H9 (cell line): ENCODE results near the gene CHD6. TPM values are rescaled to one million over a fixed set of nuclear protein-coding genes. Genes with fewer than 3 reads are reported as not detected.

ENCODE experiments used
- DNase-seq: peaks from one replicate; pipeline ENCODE4 v3.0.0-alpha.2; 2017
- H2AFZ ChIP-seq: one replicate; pipeline ENCODE4 v1.6.1; 2013; ENCODE audit warnings: mild to moderate bottlenecking, low read length, control low read depth, moderate library complexity
- H2AK5ac ChIP-seq: 2 replicates; pipeline ENCODE4 v1.6.1; 2013; ENCODE audit warnings: low read length, control low read depth, mixed read lengths; ENCODE audit not compliant: insufficient read length
- H2BK120ac ChIP-seq: one replicate; pipeline ENCODE4 v1.6.1; 2013; ENCODE audit warnings: low read depth, mild to moderate bottlenecking, low read length, control low read depth, inconsistent platforms; ENCODE audit not compliant: poor library complexity, severe bottlenecking
- H2BK12ac ChIP-seq: 2 replicates; pipeline ENCODE4 v1.6.1; 2013; ENCODE audit warnings: low read length, control low read depth, mixed read lengths, low read depth; ENCODE audit not compliant: insufficient read length
- H2BK15ac ChIP-seq: 2 replicates; pipeline ENCODE4 v1.6.1; 2013; ENCODE audit warnings: low read depth, low read length, control low read depth
- H2BK20ac ChIP-seq: one replicate; pipeline ENCODE4 v1.6.1; 2013; ENCODE audit warnings: low read depth, mild to moderate bottlenecking, low read length, control low read depth, inconsistent platforms; ENCODE audit not compliant: poor library complexity, severe bottlenecking
- H2BK5ac ChIP-seq: 2 replicates; pipeline ENCODE4 v1.6.1; 2013; ENCODE audit warnings: low read length, control low read depth, mixed read lengths; ENCODE audit not compliant: insufficient read length
- H3K14ac ChIP-seq: 2 replicates; pipeline ENCODE4 v1.6.1; 2013; ENCODE audit warnings: low read length, control low read depth; ENCODE audit not compliant: insufficient read depth
- H3K18ac ChIP-seq: 2 replicates; pipeline ENCODE4 v1.6.1; 2013; ENCODE audit warnings: low read depth, mild to moderate bottlenecking, mixed read lengths, low read length, control low read depth; ENCODE audit not compliant: insufficient read length
- H3K23ac ChIP-seq: 2 replicates; pipeline ENCODE4 v1.6.1; 2013; ENCODE audit warnings: low read length, control low read depth, mixed read lengths, low read depth; ENCODE audit not compliant: insufficient read length
- H3K23me2 ChIP-seq: 2 replicates; pipeline ENCODE4 v1.6.1; 2013; ENCODE audit warnings: low read depth, mild to moderate bottlenecking, mixed read lengths, low read length, control low read depth; ENCODE audit not compliant: insufficient read length, poor library complexity, severe bottlenecking
- H3K27ac ChIP-seq: 2 replicates; pipeline ENCODE4 v1.5.1; 2013; ENCODE audit warnings: low read length, control low read depth, mixed read lengths, low read depth; ENCODE audit not compliant: insufficient read length
- H3K27me3 ChIP-seq: 2 replicates; pipeline ENCODE4 v1.6.1; 2013; ENCODE audit warnings: low read length, control low read depth, inconsistent platforms; ENCODE audit not compliant: insufficient read depth
- H3K4ac ChIP-seq: 2 replicates; pipeline ENCODE4 v1.6.1; 2013; ENCODE audit warnings: low read depth, mild to moderate bottlenecking, control low read depth, inconsistent platforms, low read length, moderate library complexity
- H3K4me1 ChIP-seq: 2 replicates; pipeline ENCODE4 v1.6.1; 2013; ENCODE audit warnings: low read length, control low read depth, inconsistent platforms; ENCODE audit not compliant: insufficient read depth
- H3K4me2 ChIP-seq: 2 replicates; pipeline ENCODE4 v1.6.1; 2013; ENCODE audit warnings: low read length, control low read depth, mixed read lengths; ENCODE audit not compliant: insufficient read length, insufficient read depth
- H3K56ac ChIP-seq: 2 replicates; pipeline ENCODE4 v1.6.1; 2013; ENCODE audit warnings: low read depth, mild to moderate bottlenecking, mixed read lengths, low read length, control low read depth; ENCODE audit not compliant: insufficient read length
- H3K79me1 ChIP-seq: 2 replicates; pipeline ENCODE4 v1.6.1; 2013; ENCODE audit warnings: low read depth, mild to moderate bottlenecking, moderate library complexity, low read length, control low read depth, inconsistent platforms; ENCODE audit not compliant: insufficient read depth, poor library complexity, severe bottlenecking
- H3K79me2 ChIP-seq: 2 replicates; pipeline ENCODE4 v1.6.1; 2013; ENCODE audit warnings: low read length, control low read depth, inconsistent platforms; ENCODE audit not compliant: insufficient read depth
- H3K9ac ChIP-seq: 2 replicates; pipeline ENCODE4 v1.6.1; 2013; ENCODE audit warnings: low read length, control low read depth, mixed read lengths; ENCODE audit not compliant: insufficient read length; ENCODE audit errors: extremely low read depth
- H3K9me3 ChIP-seq: one replicate; pipeline ENCODE4 v1.6.1; 2013; ENCODE audit warnings: low read depth, low read length, inconsistent platforms; ENCODE audit not compliant: control insufficient read depth
- H3T11ph ChIP-seq: one replicate; pipeline ENCODE4 v1.6.1; 2013; ENCODE audit warnings: mild to moderate bottlenecking, low read length, control low read depth, inconsistent platforms
- H4K20me1 ChIP-seq: one replicate; pipeline ENCODE4 v1.6.1; 2013; ENCODE audit not compliant: control insufficient read depth, insufficient read length, insufficient read depth
- H4K5ac ChIP-seq: 2 replicates; pipeline ENCODE4 v1.6.1; 2013; ENCODE audit warnings: low read depth, mild to moderate bottlenecking, mixed read lengths, low read length, control low read depth; ENCODE audit not compliant: insufficient read length
- H4K8ac ChIP-seq: replicated peaks from 2 replicates; pipeline ENCODE4 v1.6.1; 2013; ENCODE audit warnings: low read length, control low read depth, mixed read lengths, low read depth; ENCODE audit not compliant: insufficient read length
- H4K91ac ChIP-seq: 2 replicates; pipeline ENCODE4 v1.6.1; 2013; ENCODE audit warnings: low read depth, mild to moderate bottlenecking, moderate library complexity, mixed read lengths, low read length, control low read depth; ENCODE audit not compliant: insufficient read length
- H3K27ac Mint-ChIP-seq, 3 experiments: 2 replicates in 2 of 3; 3 replicates in 1 of 3; pipeline ENCODE4 v1.8.0; 2020 to 2021; ENCODE audit warnings: mixed read lengths in 3 of 3, mild to moderate bottlenecking in 1 of 3, moderate library complexity in 1 of 3
- H3K27me3 Mint-ChIP-seq: 2 replicates; pipeline ENCODE4 v1.8.0; 2021; ENCODE audit warnings: low read depth, mild to moderate bottlenecking, moderate library complexity, mixed read lengths
- H3K36me3 Mint-ChIP-seq, 3 experiments: 2 replicates in 2 of 3; 3 replicates in 1 of 3; pipeline ENCODE4 v1.8.0; 2020 to 2021; ENCODE audit warnings: low read depth in 3 of 3, mixed read lengths in 3 of 3; ENCODE audit not compliant: insufficient read depth in 1 of 3
- H3K4me1 Mint-ChIP-seq, 2 experiments: 2 replicates each; pipeline ENCODE4 v1.8.0; 2020; ENCODE audit warnings: mixed read lengths in 2 of 2
- H3K4me3 Mint-ChIP-seq, 2 experiments: 2 replicates in 1 of 2; 3 replicates in 1 of 2; pipeline ENCODE4 v1.8.0; 2020 to 2021; ENCODE audit warnings: mild to moderate bottlenecking in 2 of 2, mixed read lengths in 2 of 2, moderate library complexity in 1 of 2
- H3K9me3 Mint-ChIP-seq, 2 experiments: 2 replicates in 1 of 2; 3 replicates in 1 of 2; pipeline ENCODE4 v1.8.0; 2020; ENCODE audit warnings: mild to moderate bottlenecking in 2 of 2, mixed read lengths in 2 of 2, moderate library complexity in 1 of 2
- WGBS: extraction: QIAGEN DNeasy Blood & Tissue Kit; methylation state at CpG from one replicate; pipeline ENCODE4 v1.1.7; 2013; ENCODE audit warnings: missing lambda C conversion rate, low lambda C conversion rate, mixed read lengths; ENCODE audit not compliant: insufficient read length; ENCODE audit errors: extremely low coverage; 5-methylcytosine and 5-hydroxymethylcytosine counted together
- total RNA-seq: library from RNA; stranded (reverse); gene quantifications from 2 replicates; pipeline ENCODE4 v1.2.1, GENCODE V29; 2021
- TF ChIP-seq, protein P1 (sequence below): fragments of 200-600 bp; sonication (generic); conservative IDR thresholded peaks from 3 replicates; pipeline ENCODE4 v1.8.0; 2021; ENCODE audit warnings: antibody characterized with exemption, mild to moderate bottlenecking

CHD6 gene
- total RNA-seq, 1 experiment from 2014 or later: 51.5 TPM

GRCh38 chr20:41482647-41483552, 135.3 kb downstream of the CHD6 start:
- no peak overlapping the region for H4K91ac ChIP-seq
- H3K56ac ChIP-seq: no peak overlapping the region
- H4K20me1 ChIP-seq: no peaks in the 10 kb centered on the region
- TF ChIP-seq, protein P1, sequence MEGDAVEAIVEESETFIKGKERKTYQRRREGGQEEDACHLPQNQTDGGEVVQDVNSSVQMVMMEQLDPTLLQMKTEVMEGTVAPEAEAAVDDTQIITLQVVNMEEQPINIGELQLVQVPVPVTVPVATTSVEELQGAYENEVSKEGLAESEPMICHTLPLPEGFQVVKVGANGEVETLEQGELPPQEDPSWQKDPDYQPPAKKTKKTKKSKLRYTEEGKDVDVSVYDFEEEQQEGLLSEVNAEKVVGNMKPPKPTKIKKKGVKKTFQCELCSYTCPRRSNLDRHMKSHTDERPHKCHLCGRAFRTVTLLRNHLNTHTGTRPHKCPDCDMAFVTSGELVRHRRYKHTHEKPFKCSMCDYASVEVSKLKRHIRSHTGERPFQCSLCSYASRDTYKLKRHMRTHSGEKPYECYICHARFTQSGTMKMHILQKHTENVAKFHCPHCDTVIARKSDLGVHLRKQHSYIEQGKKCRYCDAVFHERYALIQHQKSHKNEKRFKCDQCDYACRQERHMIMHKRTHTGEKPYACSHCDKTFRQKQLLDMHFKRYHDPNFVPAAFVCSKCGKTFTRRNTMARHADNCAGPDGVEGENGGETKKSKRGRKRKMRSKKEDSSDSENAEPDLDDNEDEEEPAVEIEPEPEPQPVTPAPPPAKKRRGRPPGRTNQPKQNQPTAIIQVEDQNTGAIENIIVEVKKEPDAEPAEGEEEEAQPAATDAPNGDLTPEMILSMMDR: no peak
- no peaks in the 10 kb centered on the region for H3K9me3 ChIP-seq
- H3K4me2 ChIP-seq: no peak overlapping the region
- no peak overlapping the region for H3K23ac ChIP-seq
- DNase-seq: no peak
- Mint-ChIP-seq H3K4me1 (no peaks in the 10 kb centered on the region), H3K27ac (no peak overlapping the region), H3K9me3 (no peaks in the 10 kb centered on the region), H3K4me3 (no peak overlapping the region), H3K36me3 (peaks cover 24 to 68% (median 65%) of the 10 kb centered on the region in 3 experiments), H3K27me3 (no peaks in the 10 kb centered on the region; the same call in 1 of the 2 replicates)
- no peak overlapping the region for H3K14ac ChIP-seq
- WGBS: no CpG with 5 or more reads among the region's 6 CpGs
- H2AK5ac ChIP-seq: no peak overlapping the region
- no peaks in the 10 kb centered on the region for H3K27me3 ChIP-seq
- no peak overlapping the region for H3K18ac ChIP-seq
- H2BK15ac ChIP-seq: no peak overlapping the region
- H2AFZ ChIP-seq: no peak overlapping the region
- H3K4ac ChIP-seq: no peak overlapping the region
- H3K79me1 ChIP-seq: peaks cover 2% of the 10 kb centered on the region
- H3K27ac ChIP-seq: no peak overlapping the region
- no peak overlapping the region for H2BK20ac ChIP-seq
- no peak overlapping the region for H4K5ac ChIP-seq
- no peak overlapping the region for H4K8ac ChIP-seq
- H2BK120ac ChIP-seq: no peak overlapping the region
- no peaks in the 10 kb centered on the region for H3K23me2 ChIP-seq
- H2BK12ac ChIP-seq: no peak overlapping the region
- no peak overlapping the region for H2BK5ac ChIP-seq
- no peak overlapping the region for H3K9ac ChIP-seq
- H3K79me2 ChIP-seq: no peaks in the 10 kb centered on the region
- H3T11ph ChIP-seq: no peak overlapping the region
- H3K4me1 ChIP-seq: no peaks in the 10 kb centered on the region
